ENCODE data around the gene ARID5B. TPM values are rescaled to one million over a fixed set of nuclear protein-coding genes. Genes with fewer than 3 reads are reported as not detected.
"Not testable (repeated sequence)": the region's sequence is repeated elsewhere in the genome, so short reads cannot be mapped to it uniquely, and the experiment has no call there.

ARID5B gene
- total RNA-seq, 1 donor from 2014 or later: 55.7 TPM

DNA sequence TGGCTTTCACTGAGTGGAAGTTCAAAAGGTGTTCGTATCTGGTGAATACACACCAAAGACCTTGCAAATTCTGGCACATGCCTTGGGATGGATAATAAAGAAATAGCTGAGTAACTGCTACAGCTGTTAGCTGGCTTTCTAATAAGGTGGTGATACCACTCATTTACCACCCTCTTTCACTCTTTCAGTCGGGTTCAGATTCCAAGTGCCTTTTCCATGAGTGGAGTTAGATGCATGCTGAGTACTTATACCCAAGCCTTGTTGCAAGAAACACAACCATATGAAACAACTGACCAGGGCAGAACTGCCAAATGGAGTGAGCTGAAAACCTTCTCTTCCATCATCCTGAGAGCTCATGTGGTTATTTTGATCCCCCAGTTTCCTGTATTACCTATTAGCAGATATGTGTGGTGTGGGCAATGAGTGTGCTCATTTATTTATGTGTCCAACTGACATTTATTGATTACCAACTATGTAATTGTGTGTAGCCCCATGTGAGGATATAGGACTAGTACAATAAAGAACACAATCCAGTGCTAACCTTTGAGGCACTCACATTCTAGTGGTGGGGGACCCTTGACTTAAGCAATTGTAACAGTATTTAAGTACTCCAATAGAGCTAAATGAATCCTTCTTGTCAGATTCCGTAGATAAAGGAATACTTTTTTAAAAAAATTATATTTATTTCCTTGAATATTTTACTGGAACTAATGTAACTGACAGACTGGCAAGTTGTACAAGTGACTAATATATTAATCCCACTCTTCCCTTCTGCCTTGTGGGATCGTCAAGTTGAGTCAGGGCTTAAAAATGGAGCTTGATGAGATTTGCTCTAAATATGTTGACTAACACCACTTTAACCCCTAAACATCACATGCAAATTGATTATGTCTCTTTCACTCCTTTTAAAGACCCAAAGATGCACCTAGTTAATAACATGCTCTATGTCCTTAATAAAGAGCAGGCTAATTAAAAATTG, 124.7 kb downstream of the ARID5B start:
- intact Hi-C loops (cut with micrococcal nuclease): no loop called here

DNA sequence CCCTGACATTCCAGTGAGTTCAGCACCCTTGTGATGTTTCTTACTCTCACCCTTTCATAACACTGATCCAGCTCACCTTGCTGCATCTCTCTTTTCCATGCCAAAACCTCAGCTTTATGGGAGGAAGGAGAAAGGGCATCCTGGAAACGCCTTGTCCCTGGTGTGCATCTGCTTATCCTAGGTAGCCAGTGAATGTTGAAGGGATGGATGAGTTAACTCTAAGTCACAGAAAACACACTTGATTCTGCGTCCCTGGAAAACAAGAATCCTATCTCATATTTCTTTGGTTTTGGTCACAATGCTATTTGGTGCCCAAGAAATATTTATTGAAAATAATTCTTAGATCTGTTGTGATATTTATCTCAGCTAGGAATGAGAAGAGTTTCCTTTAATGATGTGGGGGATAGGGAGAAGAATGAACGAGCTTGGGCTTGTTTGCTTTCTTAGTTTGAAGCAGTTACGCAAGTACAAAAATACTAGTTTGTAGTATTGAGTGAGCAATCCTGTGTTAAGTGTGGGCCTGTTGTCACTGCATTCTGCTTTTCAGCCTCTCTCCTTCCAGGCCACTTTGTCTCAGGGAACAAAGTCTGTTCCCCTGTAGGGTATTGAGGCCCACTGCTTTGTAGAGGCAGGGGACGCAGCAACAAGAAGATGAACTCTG, 126.5 kb downstream of the ARID5B start:
- intact Hi-C loops (cut with micrococcal nuclease): no loop called here

DNA sequence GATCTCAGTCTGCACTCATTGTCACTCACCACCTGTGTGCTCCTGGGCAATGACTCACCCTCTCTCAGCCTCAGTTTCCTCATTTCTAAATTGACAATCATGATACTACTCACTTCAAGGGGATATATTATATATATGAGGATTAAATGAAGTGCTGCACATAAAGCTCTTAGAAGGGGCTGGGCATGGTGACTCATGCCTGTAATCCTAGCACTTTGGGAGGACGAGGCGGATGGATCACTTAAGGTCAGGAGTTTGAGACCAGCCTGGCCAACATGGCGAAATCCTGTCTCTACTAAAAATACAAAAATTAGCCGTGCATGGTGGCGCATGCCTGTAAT, 127.0 kb downstream of the ARID5B start:
- intact Hi-C loops (cut with micrococcal nuclease): not testable (repeated sequence)

DNA sequence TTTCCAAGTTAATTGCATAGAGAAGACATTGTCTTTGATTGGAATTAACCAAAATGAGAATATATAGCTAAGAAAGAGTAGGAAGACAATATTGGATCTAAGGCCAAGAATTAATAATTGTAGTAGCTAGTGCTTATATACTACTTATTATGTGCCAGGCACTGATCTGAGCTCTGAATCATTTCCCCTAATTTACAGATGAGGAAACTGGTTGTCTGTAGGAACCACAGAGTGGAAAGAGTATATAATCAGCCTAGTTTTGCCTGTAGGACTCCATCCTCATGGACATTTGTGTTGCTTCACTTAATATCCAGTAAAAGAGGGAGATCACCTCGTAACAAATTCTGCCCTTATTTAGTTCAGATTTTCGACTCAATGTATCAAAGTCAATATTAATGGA, 127.9 kb downstream of the ARID5B start:
- intact Hi-C loops (cut with micrococcal nuclease): no loop called here

DNA sequence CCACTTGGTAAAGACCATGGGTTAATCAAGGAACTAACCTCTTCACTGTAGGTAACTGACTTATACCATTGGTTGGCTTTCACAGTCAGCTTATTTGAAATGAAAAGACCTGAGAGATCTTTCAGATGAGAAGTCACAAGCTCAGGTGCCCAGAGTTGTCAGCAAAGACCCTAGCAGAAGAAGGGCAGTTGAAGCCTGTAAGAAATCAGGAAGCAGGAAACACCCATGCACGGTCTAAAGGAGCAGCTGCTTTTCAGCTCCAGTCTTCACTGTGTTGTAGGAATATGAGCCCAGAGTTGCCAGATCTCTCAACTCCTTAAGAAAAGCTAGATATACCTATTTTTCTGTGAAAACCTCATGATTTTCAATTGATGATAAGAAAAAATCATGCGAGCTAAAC, 130.0 kb downstream of the ARID5B start:
- intact Hi-C loops (cut with micrococcal nuclease): loop anchor here (2.0 kb wide), 1 partner anchor 15 kb away; no protein-coding TSS in a partner anchor

DNA sequence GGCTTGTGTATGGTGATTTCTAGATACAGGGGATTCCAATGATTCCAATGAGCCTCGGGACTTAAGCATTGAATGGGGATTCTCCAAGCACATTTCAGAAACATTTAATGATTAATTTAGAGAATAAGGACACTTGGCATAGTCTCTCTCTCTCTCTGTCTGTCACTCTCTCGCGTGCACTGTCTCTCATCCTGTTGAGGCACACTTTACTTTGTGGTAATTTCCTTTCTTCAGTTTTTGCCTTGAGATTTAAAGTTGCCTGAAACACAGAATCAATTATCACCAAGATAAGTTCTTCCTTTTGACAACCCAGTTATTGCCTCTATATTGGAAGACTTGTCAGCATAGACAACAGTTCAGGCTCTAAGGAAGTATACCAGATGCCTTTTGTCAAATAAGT, 131.6 kb downstream of the ARID5B start:
- intact Hi-C loops (cut with micrococcal nuclease): no loop called here

DNA sequence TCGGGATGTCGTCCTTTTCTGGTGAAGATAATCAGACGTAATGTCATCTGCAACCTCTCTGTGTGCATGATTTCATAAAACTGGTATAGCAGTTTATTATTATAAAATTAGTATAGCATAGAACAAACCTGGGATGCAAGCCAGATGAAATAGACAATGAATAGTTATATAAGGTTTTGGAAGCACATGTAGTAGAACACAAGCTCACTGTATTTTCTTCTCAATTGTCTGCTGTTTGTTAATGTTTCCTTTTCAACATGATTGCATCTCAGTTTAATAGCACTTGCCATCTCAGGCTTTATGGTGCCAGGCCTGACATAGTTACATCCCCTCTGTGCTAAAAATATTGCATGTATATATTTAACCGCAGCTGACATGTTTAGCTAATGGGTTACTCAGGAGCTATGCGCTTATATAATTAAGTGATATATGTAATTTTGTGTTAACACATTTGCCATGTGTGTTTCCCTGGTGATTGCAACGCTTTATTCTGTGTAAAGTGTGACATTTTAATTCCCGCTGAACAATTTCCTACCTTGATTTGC, 132.7 kb downstream of the ARID5B start:
- intact Hi-C loops (cut with micrococcal nuclease): no loop called here

DNA sequence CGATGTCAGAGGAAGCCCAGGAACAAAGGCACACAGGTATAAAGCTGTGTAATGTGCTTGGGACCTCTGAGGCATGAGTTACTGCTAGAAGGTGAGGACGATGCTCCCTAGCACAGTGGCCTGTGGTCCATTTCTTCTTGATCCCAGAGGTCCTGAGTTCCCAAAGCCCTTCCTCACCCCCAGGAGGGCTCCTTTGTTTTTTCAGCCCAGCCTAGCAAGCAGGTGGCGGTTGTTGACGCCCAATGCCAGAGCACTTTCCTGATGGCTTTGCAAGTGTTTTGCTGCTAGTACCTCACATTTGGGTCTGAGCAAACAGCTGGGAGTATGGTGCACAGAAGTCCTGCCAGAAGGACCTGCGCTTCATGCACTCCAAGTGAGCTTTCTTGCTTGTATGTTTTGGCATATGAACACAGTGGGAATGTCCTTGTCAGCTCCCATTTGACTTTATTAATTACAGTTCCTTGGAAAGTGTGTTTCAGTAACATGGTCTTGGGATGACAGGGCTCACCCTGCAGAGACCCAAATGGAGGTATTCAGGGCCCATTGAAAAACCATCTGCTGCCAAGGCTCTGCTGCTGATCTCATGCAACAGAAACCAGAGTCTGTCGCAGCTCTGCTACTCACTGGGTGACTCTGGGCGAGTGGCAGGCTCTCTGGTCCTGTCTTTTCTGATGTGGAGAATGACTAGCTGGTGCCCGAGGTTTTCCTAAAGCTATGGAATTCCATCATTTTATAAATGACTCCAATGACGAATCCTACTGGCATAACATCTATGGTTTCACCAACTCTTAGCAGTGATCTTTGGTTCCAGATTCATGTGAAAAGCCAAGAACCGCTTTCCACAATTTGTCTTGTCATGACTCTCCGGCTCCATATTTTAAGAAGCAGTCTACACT, 134.9 kb downstream of the ARID5B start:
- intact Hi-C loops (cut with micrococcal nuclease): loop anchor here (5.0 kb wide), 1 partner anchor 284 kb away; no protein-coding TSS in a partner anchor

DNA sequence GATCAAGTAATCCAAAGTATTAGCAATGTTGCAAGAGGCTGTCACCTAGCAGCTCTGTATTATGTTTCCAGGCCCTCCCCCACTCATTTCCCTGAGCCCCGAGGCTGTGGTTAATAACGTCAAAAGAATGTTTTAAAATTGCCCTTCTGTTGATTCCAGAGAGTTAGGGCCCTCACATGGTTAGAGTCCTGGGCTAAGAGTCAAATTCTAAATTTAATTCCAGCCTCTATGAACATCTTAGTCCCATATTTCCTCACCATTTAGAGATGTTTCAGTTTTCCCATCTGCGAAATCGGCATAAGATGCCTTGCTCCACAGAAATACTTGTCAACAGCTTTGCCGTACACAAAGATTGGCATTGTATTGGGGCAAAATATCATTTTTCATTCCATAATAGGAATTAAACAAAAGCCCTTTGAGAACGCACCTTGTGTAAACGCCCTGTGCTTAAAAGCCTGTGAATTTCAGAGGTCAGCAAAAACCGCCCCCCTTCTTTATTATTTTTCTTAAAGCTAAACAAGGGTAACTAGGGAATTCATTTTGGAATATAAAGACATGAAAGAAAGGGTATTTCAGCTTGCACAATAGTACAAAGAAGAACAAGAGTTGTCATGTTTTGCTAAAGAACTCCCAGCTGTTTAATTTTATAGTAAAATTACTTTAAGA, 135.8 kb downstream of the ARID5B start:
- intact Hi-C loops (cut with micrococcal nuclease): loop anchor here (5.0 kb wide), 1 partner anchor 285 kb away; no protein-coding TSS in a partner anchor

DNA sequence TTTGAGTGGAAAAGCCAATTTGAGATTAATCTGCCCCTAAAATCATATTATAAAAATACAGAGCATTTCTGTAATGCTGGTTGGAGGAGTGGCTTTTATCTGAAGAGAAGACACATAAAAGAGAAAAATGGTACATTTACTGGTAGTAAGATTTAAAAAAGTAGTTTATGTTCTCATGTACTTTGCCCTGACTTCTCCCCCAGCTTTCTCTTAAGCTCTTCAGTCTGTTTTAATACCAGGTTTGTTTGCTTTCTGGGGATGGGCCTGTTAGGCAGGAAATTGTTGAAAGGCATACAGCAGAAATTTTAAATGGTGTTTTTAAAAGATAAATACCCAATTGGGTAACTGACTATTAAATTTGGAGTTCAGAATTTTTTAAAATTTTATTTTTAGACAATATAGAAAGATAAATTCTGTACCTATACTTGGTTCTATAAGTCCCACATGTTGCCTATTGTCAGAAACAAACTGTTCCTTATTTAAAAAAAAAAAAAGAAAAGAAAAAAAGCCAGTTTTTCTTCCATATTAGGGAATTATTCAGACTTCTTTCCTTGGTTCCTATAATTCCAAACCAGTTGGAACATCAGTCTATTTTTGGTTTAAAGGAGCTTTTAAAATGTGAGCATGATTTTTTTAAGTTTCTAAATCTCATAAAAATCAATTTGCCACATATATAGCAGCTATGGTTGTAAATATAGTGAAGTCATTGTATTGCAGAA, 136.6 kb downstream of the ARID5B start:
- intact Hi-C loops (cut with micrococcal nuclease): loop anchor here (1.0 to 5.0 kb wide), 12 partner anchors 8 to 399 kb away; partner anchors contain the start of gene RTKN2

DNA sequence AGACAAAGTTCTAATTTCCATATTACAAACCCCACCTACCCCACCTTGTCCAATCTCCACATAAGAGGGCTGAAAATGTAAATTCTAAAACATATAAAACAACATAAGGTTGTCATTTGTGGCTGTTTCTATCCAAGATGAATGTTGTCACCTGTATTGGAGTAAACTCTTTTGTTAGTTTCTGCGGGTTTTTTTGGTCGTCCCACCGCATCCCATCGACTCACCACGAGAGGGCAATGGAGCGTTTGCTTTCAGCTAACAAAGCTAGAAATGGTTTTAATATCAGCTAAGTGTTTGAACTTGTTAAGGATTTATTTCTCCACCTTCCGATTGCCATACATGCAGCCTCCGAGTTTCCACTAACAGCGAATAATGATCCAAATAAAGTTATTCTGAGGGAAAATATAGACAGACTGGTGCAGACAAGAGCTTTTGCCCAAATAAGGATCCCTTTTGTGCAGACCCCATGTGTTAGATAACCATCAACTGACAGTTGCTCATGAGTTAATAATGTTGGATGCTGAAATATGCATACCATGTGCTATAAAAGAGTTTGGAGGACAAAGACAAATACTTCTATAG, 137.2 kb downstream of the ARID5B start:
- intact Hi-C loops (cut with micrococcal nuclease): loop anchor here (1.0 to 5.0 kb wide), 12 partner anchors 8 to 398 kb away; partner anchors contain the start of gene RTKN2

DNA sequence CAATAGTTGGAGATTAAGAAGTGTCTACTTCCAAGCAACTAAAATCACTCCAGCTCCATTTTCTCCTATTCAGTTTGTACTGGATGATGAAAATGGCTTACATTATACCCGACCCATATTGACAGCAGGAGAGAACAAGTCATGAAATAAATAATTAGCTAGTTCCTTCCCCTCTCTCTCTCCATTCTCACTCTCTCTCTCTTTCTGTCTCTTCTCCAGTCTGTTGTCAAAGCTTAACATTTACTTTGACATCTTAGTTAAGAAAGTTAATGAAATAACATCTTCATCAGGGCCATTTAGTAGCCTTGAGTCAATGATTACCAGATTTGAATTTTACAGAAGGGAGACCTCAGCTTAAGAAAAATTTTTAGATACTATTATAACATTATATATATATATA, 138.5 kb downstream of the ARID5B start:
- intact Hi-C loops (cut with micrococcal nuclease): loop anchor here (2.0 to 10.0 kb wide), 5 partner anchors 15 to 485 kb away; no protein-coding TSS in a partner anchor

DNA sequence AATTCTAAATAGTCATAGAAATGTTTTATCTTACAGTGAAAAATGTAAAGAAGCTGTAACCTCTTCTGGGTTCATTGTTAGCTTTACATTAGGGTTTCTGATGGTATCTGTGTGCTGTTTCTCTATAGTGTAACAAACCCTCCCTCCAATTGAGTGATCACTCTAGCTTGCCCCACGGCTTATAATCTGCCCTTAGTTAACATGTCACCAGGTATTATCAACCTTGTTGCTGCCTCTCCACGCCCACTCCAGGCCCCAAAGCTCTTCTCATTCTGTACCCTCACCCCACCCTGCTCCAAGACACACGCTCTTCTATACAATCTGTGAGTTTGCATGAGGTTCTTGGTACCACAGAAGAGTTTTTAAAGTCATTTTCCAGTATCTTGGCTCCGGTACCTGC, 139.4 kb downstream of the ARID5B start:
- intact Hi-C loops (cut with micrococcal nuclease): loop anchor here (10.0 kb wide), 1 partner anchor 484 kb away; no protein-coding TSS in a partner anchor

DNA sequence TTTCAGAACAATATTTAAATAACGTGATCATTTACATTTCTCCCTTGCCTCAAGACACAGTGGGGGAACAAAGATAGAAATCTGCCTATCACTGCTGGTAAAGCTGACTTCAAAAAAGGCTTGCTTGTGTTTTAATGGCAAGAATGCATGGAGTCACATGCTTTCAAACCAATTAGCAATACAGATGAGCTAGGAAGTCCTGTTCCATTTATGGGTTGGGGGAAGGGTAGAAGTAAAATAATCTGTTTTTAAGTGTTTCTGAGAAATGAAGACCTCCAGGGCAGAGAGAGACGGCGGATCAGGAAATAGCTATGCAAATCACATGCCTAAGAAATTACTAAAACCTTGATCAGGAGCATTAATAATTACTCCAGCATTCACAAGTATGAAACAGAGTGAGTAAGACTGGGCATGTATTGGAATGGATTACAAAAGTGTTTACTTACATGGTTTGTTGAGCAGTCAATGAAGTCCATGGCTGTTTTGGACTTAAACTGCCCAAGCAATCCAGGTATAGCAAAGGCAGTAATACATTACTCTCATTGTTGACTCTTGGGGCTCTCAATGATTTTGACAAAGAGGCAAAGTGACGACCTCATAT, 142.0 kb downstream of the ARID5B start:
- intact Hi-C loops (cut with micrococcal nuclease): loop anchor here (10.0 kb wide), 1 partner anchor 481 kb away; no protein-coding TSS in a partner anchor

DNA sequence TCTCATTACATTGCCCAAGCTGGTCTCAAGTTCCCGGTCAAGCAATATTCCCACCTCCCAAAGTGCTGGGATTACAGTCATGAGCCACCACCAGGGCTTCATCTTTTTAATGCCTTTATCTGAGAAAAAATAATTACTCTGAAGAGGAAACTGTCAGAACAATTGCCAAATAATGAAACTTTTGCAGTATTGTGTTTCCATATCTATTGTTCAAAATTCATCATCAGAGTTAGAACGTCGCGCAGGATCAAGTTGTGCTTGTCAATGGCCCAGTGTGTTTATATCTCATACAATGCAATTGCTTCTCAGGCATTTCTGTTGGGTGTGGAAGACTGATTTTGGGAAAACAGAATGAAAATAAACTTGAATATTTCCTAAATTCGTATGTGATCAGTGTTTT, 143.1 kb downstream of the ARID5B start:
- intact Hi-C loops (cut with micrococcal nuclease): loop anchor here (10.0 kb wide), 1 partner anchor 480 kb away; no protein-coding TSS in a partner anchor

DNA sequence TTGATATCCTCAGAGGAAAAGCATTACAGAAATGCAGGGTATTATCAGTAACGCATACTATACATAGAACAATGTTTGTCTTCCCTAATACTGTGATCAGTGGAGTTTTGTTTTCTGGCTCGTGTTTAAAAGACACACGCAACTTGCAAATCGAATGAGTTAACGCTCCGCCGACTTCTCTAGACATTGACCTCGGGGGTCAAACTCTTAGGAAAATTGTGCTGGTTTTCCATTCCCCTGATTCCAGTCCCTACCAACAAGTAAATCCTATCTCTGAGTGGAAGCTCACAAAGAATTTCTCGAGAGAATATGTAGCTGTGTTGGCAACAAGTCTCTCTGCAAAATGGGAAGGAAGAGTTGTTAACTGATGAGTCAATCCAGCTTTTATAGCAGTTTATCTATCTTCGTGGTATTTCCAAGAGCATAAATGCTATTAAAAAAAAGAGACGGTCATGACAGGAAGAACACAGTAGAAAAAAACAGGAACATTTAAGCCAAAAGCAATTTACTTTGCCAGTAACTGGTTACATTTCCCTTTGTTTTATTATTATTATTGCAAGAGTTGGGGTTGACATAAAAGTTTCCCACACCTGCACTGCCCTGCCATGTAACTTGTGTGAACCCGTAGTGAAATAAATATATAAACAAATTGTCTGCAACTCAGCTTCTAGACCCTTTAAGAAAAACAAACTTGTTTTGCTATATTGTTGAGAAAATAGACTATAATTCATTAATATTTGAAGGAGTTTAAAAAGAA, 144.4 kb downstream of the ARID5B start:
- intact Hi-C loops (cut with micrococcal nuclease): loop anchor here (1.0 to 10.0 kb wide), 5 partner anchors 8 to 1126 kb away; no protein-coding TSS in a partner anchor

DNA sequence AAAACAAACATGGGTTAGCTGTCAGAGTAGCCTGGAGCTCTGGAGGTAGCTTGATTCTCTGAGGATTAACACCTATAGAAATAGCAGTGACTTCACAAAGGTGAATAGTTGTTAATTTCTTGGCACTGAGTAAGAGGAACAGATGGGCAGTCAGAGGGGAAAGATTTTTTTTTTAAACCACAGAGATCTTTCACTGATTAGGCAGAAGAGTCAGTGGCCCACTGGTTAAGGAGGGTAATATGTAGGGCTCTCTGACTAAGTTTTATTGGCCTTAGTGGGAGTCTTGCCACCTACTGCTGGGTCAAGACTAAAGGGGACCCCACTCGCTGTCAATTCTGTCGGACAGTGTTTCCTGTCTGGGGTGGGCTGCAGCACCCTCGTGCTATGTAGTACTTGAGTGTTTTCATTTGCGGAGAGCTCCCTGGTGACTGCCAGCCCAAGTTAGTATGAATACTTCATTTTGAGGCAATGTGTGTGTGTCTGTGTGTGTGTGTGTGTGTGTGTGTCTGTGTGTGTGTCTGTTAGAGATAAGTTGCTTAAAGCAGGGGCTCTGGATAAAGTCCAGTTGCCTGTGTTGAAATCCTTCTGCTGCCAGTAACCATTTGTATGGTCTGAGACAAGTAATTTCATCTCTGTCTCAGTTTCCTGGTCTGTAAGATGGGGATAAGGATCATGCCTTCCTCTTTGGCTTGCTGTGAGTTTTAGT, 145.2 kb downstream of the ARID5B start:
- intact Hi-C loops (cut with micrococcal nuclease): loop anchor here (1.0 to 10.0 kb wide), 5 partner anchors 8 to 1126 kb away; no protein-coding TSS in a partner anchor
